H9 (cell line): ENCODE results near the gene CERS6. TPM values are rescaled to one million over a fixed set of nuclear protein-coding genes. Genes with fewer than 3 reads are reported as not detected.
A peak's percentile ranks its signal among the peaks of the same experiment; 100 is the strongest.

Source experiments
- DNase-seq: peaks from one replicate; pipeline ENCODE4 v3.0.0-alpha.2; 2017
- H2AFZ ChIP-seq: one replicate; pipeline ENCODE4 v1.6.1; 2013; ENCODE audit warnings: mild to moderate bottlenecking, low read length, control low read depth, moderate library complexity
- H2AK5ac ChIP-seq: 2 replicates; pipeline ENCODE4 v1.6.1; 2013; ENCODE audit warnings: low read length, control low read depth, mixed read lengths; ENCODE audit not compliant: insufficient read length
- H2BK120ac ChIP-seq: one replicate; pipeline ENCODE4 v1.6.1; 2013; ENCODE audit warnings: low read depth, mild to moderate bottlenecking, low read length, control low read depth, inconsistent platforms; ENCODE audit not compliant: poor library complexity, severe bottlenecking
- H2BK12ac ChIP-seq: 2 replicates; pipeline ENCODE4 v1.6.1; 2013; ENCODE audit warnings: low read length, control low read depth, mixed read lengths, low read depth; ENCODE audit not compliant: insufficient read length
- H2BK15ac ChIP-seq: 2 replicates; pipeline ENCODE4 v1.6.1; 2013; ENCODE audit warnings: low read depth, low read length, control low read depth
- H2BK20ac ChIP-seq: one replicate; pipeline ENCODE4 v1.6.1; 2013; ENCODE audit warnings: low read depth, mild to moderate bottlenecking, low read length, control low read depth, inconsistent platforms; ENCODE audit not compliant: poor library complexity, severe bottlenecking
- H2BK5ac ChIP-seq: 2 replicates; pipeline ENCODE4 v1.6.1; 2013; ENCODE audit warnings: low read length, control low read depth, mixed read lengths; ENCODE audit not compliant: insufficient read length
- H3K14ac ChIP-seq: 2 replicates; pipeline ENCODE4 v1.6.1; 2013; ENCODE audit warnings: low read length, control low read depth; ENCODE audit not compliant: insufficient read depth
- H3K18ac ChIP-seq: 2 replicates; pipeline ENCODE4 v1.6.1; 2013; ENCODE audit warnings: low read depth, mild to moderate bottlenecking, mixed read lengths, low read length, control low read depth; ENCODE audit not compliant: insufficient read length
- H3K23ac ChIP-seq: 2 replicates; pipeline ENCODE4 v1.6.1; 2013; ENCODE audit warnings: low read length, control low read depth, mixed read lengths, low read depth; ENCODE audit not compliant: insufficient read length
- H3K23me2 ChIP-seq: 2 replicates; pipeline ENCODE4 v1.6.1; 2013; ENCODE audit warnings: low read depth, mild to moderate bottlenecking, mixed read lengths, low read length, control low read depth; ENCODE audit not compliant: insufficient read length, poor library complexity, severe bottlenecking
- H3K27ac ChIP-seq: 2 replicates; pipeline ENCODE4 v1.5.1; 2013; ENCODE audit warnings: low read length, control low read depth, mixed read lengths, low read depth; ENCODE audit not compliant: insufficient read length
- H3K27me3 ChIP-seq: 2 replicates; pipeline ENCODE4 v1.6.1; 2013; ENCODE audit warnings: low read length, control low read depth, inconsistent platforms; ENCODE audit not compliant: insufficient read depth
- H3K4ac ChIP-seq: 2 replicates; pipeline ENCODE4 v1.6.1; 2013; ENCODE audit warnings: low read depth, mild to moderate bottlenecking, control low read depth, inconsistent platforms, low read length, moderate library complexity
- H3K4me1 ChIP-seq: 2 replicates; pipeline ENCODE4 v1.6.1; 2013; ENCODE audit warnings: low read length, control low read depth, inconsistent platforms; ENCODE audit not compliant: insufficient read depth
- H3K4me2 ChIP-seq: 2 replicates; pipeline ENCODE4 v1.6.1; 2013; ENCODE audit warnings: low read length, control low read depth, mixed read lengths; ENCODE audit not compliant: insufficient read length, insufficient read depth
- H3K56ac ChIP-seq: 2 replicates; pipeline ENCODE4 v1.6.1; 2013; ENCODE audit warnings: low read depth, mild to moderate bottlenecking, mixed read lengths, low read length, control low read depth; ENCODE audit not compliant: insufficient read length
- H3K79me1 ChIP-seq: 2 replicates; pipeline ENCODE4 v1.6.1; 2013; ENCODE audit warnings: low read depth, mild to moderate bottlenecking, moderate library complexity, low read length, control low read depth, inconsistent platforms; ENCODE audit not compliant: insufficient read depth, poor library complexity, severe bottlenecking
- H3K79me2 ChIP-seq: 2 replicates; pipeline ENCODE4 v1.6.1; 2013; ENCODE audit warnings: low read length, control low read depth, inconsistent platforms; ENCODE audit not compliant: insufficient read depth
- H3K9ac ChIP-seq: 2 replicates; pipeline ENCODE4 v1.6.1; 2013; ENCODE audit warnings: low read length, control low read depth, mixed read lengths; ENCODE audit not compliant: insufficient read length; ENCODE audit errors: extremely low read depth
- H3K9me3 ChIP-seq: one replicate; pipeline ENCODE4 v1.6.1; 2013; ENCODE audit warnings: low read depth, low read length, inconsistent platforms; ENCODE audit not compliant: control insufficient read depth
- H3T11ph ChIP-seq: one replicate; pipeline ENCODE4 v1.6.1; 2013; ENCODE audit warnings: mild to moderate bottlenecking, low read length, control low read depth, inconsistent platforms
- H4K20me1 ChIP-seq: one replicate; pipeline ENCODE4 v1.6.1; 2013; ENCODE audit not compliant: control insufficient read depth, insufficient read length, insufficient read depth
- H4K5ac ChIP-seq: 2 replicates; pipeline ENCODE4 v1.6.1; 2013; ENCODE audit warnings: low read depth, mild to moderate bottlenecking, mixed read lengths, low read length, control low read depth; ENCODE audit not compliant: insufficient read length
- H4K8ac ChIP-seq: replicated peaks from 2 replicates; pipeline ENCODE4 v1.6.1; 2013; ENCODE audit warnings: low read length, control low read depth, mixed read lengths, low read depth; ENCODE audit not compliant: insufficient read length
- H4K91ac ChIP-seq: 2 replicates; pipeline ENCODE4 v1.6.1; 2013; ENCODE audit warnings: low read depth, mild to moderate bottlenecking, moderate library complexity, mixed read lengths, low read length, control low read depth; ENCODE audit not compliant: insufficient read length
- H3K27ac Mint-ChIP-seq, 3 experiments: 2 replicates in 2 of 3; 3 replicates in 1 of 3; pipeline ENCODE4 v1.8.0; 2020 to 2021; ENCODE audit warnings: mixed read lengths in 3 of 3, mild to moderate bottlenecking in 1 of 3, moderate library complexity in 1 of 3
- H3K27me3 Mint-ChIP-seq: 2 replicates; pipeline ENCODE4 v1.8.0; 2021; ENCODE audit warnings: low read depth, mild to moderate bottlenecking, moderate library complexity, mixed read lengths
- H3K36me3 Mint-ChIP-seq, 3 experiments: 2 replicates in 2 of 3; 3 replicates in 1 of 3; pipeline ENCODE4 v1.8.0; 2020 to 2021; ENCODE audit warnings: low read depth in 3 of 3, mixed read lengths in 3 of 3; ENCODE audit not compliant: insufficient read depth in 1 of 3
- H3K4me1 Mint-ChIP-seq, 2 experiments: 2 replicates each; pipeline ENCODE4 v1.8.0; 2020; ENCODE audit warnings: mixed read lengths in 2 of 2
- H3K4me3 Mint-ChIP-seq, 2 experiments: 2 replicates in 1 of 2; 3 replicates in 1 of 2; pipeline ENCODE4 v1.8.0; 2020 to 2021; ENCODE audit warnings: mild to moderate bottlenecking in 2 of 2, mixed read lengths in 2 of 2, moderate library complexity in 1 of 2
- H3K9me3 Mint-ChIP-seq, 2 experiments: 2 replicates in 1 of 2; 3 replicates in 1 of 2; pipeline ENCODE4 v1.8.0; 2020; ENCODE audit warnings: mild to moderate bottlenecking in 2 of 2, mixed read lengths in 2 of 2, moderate library complexity in 1 of 2
- CTCF ChIP-seq: fragments of 200-600 bp; sonication (generic); conservative IDR thresholded peaks from 3 replicates; pipeline ENCODE4 v1.8.0; 2021; ENCODE audit warnings: antibody characterized with exemption, mild to moderate bottlenecking
- WGBS: extraction: QIAGEN DNeasy Blood & Tissue Kit; methylation state at CpG from one replicate; pipeline ENCODE4 v1.1.7; 2013; ENCODE audit warnings: missing lambda C conversion rate, low lambda C conversion rate, mixed read lengths; ENCODE audit not compliant: insufficient read length; ENCODE audit errors: extremely low coverage; 5-methylcytosine and 5-hydroxymethylcytosine counted together
- total RNA-seq: library from RNA; stranded (reverse); gene quantifications from 2 replicates; pipeline ENCODE4 v1.2.1, GENCODE V29; 2021

The CERS6 gene
- total RNA-seq, 1 experiment from 2014 or later, result 17.7 TPM

DNA sequence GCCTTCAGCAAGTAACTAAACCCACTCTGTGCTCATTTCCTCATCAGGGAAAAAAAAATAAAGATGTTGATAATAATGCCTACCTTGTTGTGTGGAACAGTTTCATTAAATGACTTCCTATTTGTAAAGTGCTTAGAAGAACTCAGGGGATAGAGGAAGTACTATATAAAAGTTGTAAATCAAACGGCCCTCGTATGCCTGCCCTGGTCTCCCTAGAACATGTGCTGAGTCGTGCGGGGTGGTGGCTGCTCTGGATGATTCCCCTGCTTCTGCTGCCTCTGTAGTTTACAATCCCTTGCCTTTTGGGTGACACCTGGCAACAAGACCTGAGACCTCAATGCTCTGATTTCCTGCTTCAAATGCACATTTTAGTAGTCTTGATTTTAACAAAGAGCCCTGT lies 170.0 kb downstream of the CERS6 start:
- Histone ChIP-seq H4K91ac (no peak overlapping the region), H4K8ac (no peak overlapping the region), H2BK5ac (no peak overlapping the region), H3K23ac (no peak overlapping the region), H3K9ac (no peak overlapping the region), H3K4ac (no peak overlapping the region; the same call in 1 of the 2 replicates), H2AK5ac (no peak overlapping the region), H2BK120ac (peak overlapping the region; percentile 80), H3T11ph (peak overlapping the region; percentile 45), H2BK20ac (no peak overlapping the region), H2BK12ac (no peak overlapping the region), H3K23me2 (no peaks in the 10 kb centered on the region), H3K4me2 (no peak overlapping the region), H3K4me1 (peaks cover 5% of the 10 kb centered on the region; the same call in 1 of the 2 replicates), H3K27ac (no peak overlapping the region), H3K56ac (no peak overlapping the region), H3K18ac (peak overlapping the region; percentile 51), H3K79me1 (no peaks in the 10 kb centered on the region), H3K79me2 (no peaks in the 10 kb centered on the region; the same call in 1 of the 2 replicates), H3K9me3 (no peaks in the 10 kb centered on the region), H4K5ac (no peak overlapping the region), H3K27me3 (no peaks in the 10 kb centered on the region), H3K14ac (no peak overlapping the region), H2BK15ac (no peak overlapping the region), H2AFZ (no peak overlapping the region), H4K20me1 (no peaks in the 10 kb centered on the region)
- no peaks in the 10 kb centered on the region for H3K27me3 Mint-ChIP-seq
- WGBS, result no CpG with 5 or more reads among the region's 4 CpGs
- H3K9me3 Mint-ChIP-seq, result no peaks in the 10 kb centered on the region
- peak overlapping the region; percentile 59 to 76 (median 69); a peak in 5 of 7 replicates for H3K27ac Mint-ChIP-seq
- no peak overlapping the region for H3K4me3 Mint-ChIP-seq
- peaks cover 27 to 31% of the 10 kb centered on the region in 2 experiments for H3K4me1 Mint-ChIP-seq
- no peak for DNase-seq
- TF ChIP-seq CTCF, result no peak
- H3K36me3 Mint-ChIP-seq, result peaks cover 0 to 1% (median 0%) of the 10 kb centered on the region in 3 experiments; a peak in 1 of 7 replicates
